ENCODE results near the gene PLEKHA6. TPM values are rescaled to one million over a fixed set of nuclear protein-coding genes. Genes with fewer than 3 reads are reported as not detected.

The PLEKHA6 gene
- polyA plus RNA-seq, 1 donor from 2014 or later, result 22.6 TPM

DNA sequence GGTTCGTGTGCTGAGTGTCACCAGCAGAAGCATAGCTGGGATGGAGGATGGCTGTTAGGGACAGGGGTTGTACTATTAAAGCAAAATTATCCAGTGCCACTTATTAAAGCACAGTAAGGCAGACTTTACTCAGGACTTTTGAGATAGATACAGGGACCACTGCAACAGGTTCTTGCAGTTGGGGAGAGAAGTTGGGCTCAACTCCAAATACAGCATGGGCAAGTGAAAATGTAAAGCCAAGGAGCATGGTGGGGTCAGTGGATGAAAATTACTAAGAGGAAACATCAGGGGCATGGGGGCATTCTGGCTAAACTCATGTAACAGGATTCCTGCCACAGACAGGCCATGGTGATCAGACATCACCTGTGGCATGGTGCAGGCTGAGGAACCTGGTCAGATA, 178.6 kb downstream of the PLEKHA6 start:
- TF ChIP-seq MXI1 (conservative IDR thresholded peaks at IDR 0.05; ENCODE audit: poor library complexity, severe bottlenecking) (no peak), EP300 (conservative IDR thresholded peaks at IDR 0.05; ENCODE audit: poor library complexity, severe bottlenecking) (no peak), RAD21 (conservative IDR thresholded peaks at IDR 0.05) (no peak), POLR2AphosphoS5 (IDR thresholded peaks at IDR 0.05) (no peak), TAF1 (IDR thresholded peaks at IDR 0.05; ENCODE audit: low read depth) (no peak), EZH2 (IDR thresholded peaks at IDR 0.05; ENCODE audit: borderline replicate concordance, insufficient read depth, low read length, poor library complexity, severe bottlenecking) (no peak), SMC3 (conservative IDR thresholded peaks at IDR 0.05; ENCODE audit: poor library complexity) (no peak)
- TF ChIP-seq, protein P1, sequence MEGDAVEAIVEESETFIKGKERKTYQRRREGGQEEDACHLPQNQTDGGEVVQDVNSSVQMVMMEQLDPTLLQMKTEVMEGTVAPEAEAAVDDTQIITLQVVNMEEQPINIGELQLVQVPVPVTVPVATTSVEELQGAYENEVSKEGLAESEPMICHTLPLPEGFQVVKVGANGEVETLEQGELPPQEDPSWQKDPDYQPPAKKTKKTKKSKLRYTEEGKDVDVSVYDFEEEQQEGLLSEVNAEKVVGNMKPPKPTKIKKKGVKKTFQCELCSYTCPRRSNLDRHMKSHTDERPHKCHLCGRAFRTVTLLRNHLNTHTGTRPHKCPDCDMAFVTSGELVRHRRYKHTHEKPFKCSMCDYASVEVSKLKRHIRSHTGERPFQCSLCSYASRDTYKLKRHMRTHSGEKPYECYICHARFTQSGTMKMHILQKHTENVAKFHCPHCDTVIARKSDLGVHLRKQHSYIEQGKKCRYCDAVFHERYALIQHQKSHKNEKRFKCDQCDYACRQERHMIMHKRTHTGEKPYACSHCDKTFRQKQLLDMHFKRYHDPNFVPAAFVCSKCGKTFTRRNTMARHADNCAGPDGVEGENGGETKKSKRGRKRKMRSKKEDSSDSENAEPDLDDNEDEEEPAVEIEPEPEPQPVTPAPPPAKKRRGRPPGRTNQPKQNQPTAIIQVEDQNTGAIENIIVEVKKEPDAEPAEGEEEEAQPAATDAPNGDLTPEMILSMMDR (IDR thresholded peaks at IDR 0.05; ENCODE audit: poor library complexity, severe bottlenecking), result no peak
- TF ChIP-seq, protein P2, sequence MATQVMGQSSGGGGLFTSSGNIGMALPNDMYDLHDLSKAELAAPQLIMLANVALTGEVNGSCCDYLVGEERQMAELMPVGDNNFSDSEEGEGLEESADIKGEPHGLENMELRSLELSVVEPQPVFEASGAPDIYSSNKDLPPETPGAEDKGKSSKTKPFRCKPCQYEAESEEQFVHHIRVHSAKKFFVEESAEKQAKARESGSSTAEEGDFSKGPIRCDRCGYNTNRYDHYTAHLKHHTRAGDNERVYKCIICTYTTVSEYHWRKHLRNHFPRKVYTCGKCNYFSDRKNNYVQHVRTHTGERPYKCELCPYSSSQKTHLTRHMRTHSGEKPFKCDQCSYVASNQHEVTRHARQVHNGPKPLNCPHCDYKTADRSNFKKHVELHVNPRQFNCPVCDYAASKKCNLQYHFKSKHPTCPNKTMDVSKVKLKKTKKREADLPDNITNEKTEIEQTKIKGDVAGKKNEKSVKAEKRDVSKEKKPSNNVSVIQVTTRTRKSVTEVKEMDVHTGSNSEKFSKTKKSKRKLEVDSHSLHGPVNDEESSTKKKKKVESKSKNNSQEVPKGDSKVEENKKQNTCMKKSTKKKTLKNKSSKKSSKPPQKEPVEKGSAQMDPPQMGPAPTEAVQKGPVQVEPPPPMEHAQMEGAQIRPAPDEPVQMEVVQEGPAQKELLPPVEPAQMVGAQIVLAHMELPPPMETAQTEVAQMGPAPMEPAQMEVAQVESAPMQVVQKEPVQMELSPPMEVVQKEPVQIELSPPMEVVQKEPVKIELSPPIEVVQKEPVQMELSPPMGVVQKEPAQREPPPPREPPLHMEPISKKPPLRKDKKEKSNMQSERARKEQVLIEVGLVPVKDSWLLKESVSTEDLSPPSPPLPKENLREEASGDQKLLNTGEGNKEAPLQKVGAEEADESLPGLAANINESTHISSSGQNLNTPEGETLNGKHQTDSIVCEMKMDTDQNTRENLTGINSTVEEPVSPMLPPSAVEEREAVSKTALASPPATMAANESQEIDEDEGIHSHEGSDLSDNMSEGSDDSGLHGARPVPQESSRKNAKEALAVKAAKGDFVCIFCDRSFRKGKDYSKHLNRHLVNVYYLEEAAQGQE (IDR thresholded peaks at IDR 0.05; ENCODE audit: borderline replicate concordance), result no peak
- H3K36me3 ChIP-seq (ENCODE audit: insufficient read depth, low read length), result no peaks in the 10 kb centered on the region
- H3K4me2 ChIP-seq (ENCODE audit: low read length), result no peak overlapping the region
- no peaks in the 10 kb centered on the region for H3F3A ChIP-seq (ENCODE audit: insufficient read depth, low read length, poor library complexity, severe bottlenecking)
- no peak overlapping the region for H2AFZ ChIP-seq (ENCODE audit: low read depth, low read length)
- H3K9ac ChIP-seq (ENCODE audit: low read length), result no peak overlapping the region
- no peaks in the 10 kb centered on the region for H3K27me3 ChIP-seq (ENCODE audit: insufficient read depth, low read depth, low read length)
- H4K20me1 ChIP-seq (ENCODE audit: insufficient read depth), result no peaks in the 10 kb centered on the region
- no peaks in the 10 kb centered on the region for H3K9me3 ChIP-seq (ENCODE audit: low read length)
- H3K4me3 ChIP-seq (ENCODE audit: low read length), result no peak overlapping the region
- H3K79me2 ChIP-seq (replicated peaks; ENCODE audit: insufficient read depth, low read length), result no peaks in the 10 kb centered on the region
- no peaks in the 10 kb centered on the region for H3K9me2 ChIP-seq (ENCODE audit: insufficient read depth, low read length)
- H3K27ac ChIP-seq (ENCODE audit: low read length), result no peak overlapping the region

DNA sequence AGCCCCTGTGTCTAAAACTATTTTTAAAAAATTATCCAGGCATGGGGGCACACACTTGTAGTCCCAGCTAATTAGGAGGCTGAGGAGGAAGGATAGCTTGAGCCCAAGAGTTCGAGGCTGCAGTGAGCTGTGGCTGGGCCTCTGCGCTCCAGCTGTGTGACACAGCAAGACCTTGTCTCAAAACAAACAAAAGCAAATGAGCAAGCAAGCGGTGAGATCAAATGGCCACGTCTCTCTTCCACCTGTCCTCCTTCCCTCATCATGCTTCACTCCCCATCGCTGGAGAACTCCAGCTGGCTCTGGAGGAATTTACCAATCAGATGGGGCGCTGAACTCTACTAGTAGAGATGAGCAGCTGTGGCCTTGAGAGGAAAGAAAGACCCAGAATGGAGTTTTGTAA, 179.6 kb downstream of the PLEKHA6 start:
- Histone ChIP-seq H3K9me2 (ENCODE audit: insufficient read depth, low read length) (no peaks in the 10 kb centered on the region), H3K4me3 (ENCODE audit: low read length) (no peak overlapping the region), H3K4me2 (ENCODE audit: low read length) (no peak overlapping the region), H3K36me3 (ENCODE audit: insufficient read depth, low read length) (no peaks in the 10 kb centered on the region), H3K27ac (ENCODE audit: low read length) (no peak overlapping the region), H3K9ac (ENCODE audit: low read length) (no peak overlapping the region), H3F3A (ENCODE audit: insufficient read depth, low read length, poor library complexity, severe bottlenecking) (no peaks in the 10 kb centered on the region), H3K27me3 (ENCODE audit: insufficient read depth, low read depth, low read length) (no peaks in the 10 kb centered on the region), H4K20me1 (ENCODE audit: insufficient read depth) (no peaks in the 10 kb centered on the region), H3K79me2 (replicated peaks; ENCODE audit: insufficient read depth, low read length) (no peaks in the 10 kb centered on the region), H2AFZ (ENCODE audit: low read depth, low read length) (no peak overlapping the region), H3K9me3 (ENCODE audit: low read length) (no peaks in the 10 kb centered on the region)
- TF ChIP-seq EZH2 (IDR thresholded peaks at IDR 0.05; ENCODE audit: borderline replicate concordance, insufficient read depth, low read length, poor library complexity, severe bottlenecking), result no peak
- TF ChIP-seq, protein P1 (IDR thresholded peaks at IDR 0.05; ENCODE audit: poor library complexity, severe bottlenecking), result no peak
- no peak for TF ChIP-seq POLR2AphosphoS5 (IDR thresholded peaks at IDR 0.05)
- no peak for TF ChIP-seq TAF1 (IDR thresholded peaks at IDR 0.05; ENCODE audit: low read depth)

Measured in neural cell (in vitro differentiated cells).